Measurements from ENCODE around the gene PQBP1.

PQBP1 gene

GRCh38 chrX:48948589-48948988 is 50.9 kb downstream of the PQBP1 start:
- TF ChIP-seq EZH2phosphoT487 (IDR thresholded peaks at IDR 0.05; ENCODE audit: low read length): no peak
- TF ChIP-seq, protein P1, sequence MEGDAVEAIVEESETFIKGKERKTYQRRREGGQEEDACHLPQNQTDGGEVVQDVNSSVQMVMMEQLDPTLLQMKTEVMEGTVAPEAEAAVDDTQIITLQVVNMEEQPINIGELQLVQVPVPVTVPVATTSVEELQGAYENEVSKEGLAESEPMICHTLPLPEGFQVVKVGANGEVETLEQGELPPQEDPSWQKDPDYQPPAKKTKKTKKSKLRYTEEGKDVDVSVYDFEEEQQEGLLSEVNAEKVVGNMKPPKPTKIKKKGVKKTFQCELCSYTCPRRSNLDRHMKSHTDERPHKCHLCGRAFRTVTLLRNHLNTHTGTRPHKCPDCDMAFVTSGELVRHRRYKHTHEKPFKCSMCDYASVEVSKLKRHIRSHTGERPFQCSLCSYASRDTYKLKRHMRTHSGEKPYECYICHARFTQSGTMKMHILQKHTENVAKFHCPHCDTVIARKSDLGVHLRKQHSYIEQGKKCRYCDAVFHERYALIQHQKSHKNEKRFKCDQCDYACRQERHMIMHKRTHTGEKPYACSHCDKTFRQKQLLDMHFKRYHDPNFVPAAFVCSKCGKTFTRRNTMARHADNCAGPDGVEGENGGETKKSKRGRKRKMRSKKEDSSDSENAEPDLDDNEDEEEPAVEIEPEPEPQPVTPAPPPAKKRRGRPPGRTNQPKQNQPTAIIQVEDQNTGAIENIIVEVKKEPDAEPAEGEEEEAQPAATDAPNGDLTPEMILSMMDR (IDR thresholded peaks at IDR 0.05; ENCODE audit: low read length): no peak
- TF ChIP-seq EZH2 (optimal IDR thresholded peaks at IDR 0.05; ENCODE audit: low read depth, low read length): no peak
- Histone ChIP-seq H3K9me2 (replicated peaks; ENCODE audit: insufficient read depth, low read length) (no peaks in the 10 kb centered on the region), H3F3A (ENCODE audit: insufficient read depth, low read length) (peaks cover 26% of the 10 kb centered on the region), H3K9ac (ENCODE audit: low read length) (no peak overlapping the region), H3K79me2 (ENCODE audit: low read length) (peaks cover 74% of the 10 kb centered on the region), H3K36me3 (replicated peaks; ENCODE audit: insufficient read depth, low read length) (no peaks in the 10 kb centered on the region), H3K27ac (ENCODE audit: low read length) (peak overlapping the region; percentile 90; the same call in 1 of the 2 replicates), H2AFZ (ENCODE audit: low read length) (no peak overlapping the region), H3K27me3 (replicated peaks; ENCODE audit: insufficient read depth, low read length) (no peaks in the 10 kb centered on the region), H4K20me1 (ENCODE audit: insufficient read depth, low read length) (no peaks in the 10 kb centered on the region), H3K4me2 (ENCODE audit: low read depth, low read length) (no peak overlapping the region), H3K9me3 (replicated peaks; ENCODE audit: insufficient read depth, low read length) (no peaks in the 10 kb centered on the region), H3K4me3 (ENCODE audit: low read length) (no peak overlapping the region), H3K4me1 (ENCODE audit: low read length) (peaks cover 24% of the 10 kb centered on the region)
- no peak for DNase-seq
